ENCODE data around the gene CBFA2T2.

GRCh38 chr20:33651562-33652048 is 161.7 kb downstream of the CBFA2T2 start:
- TF ChIP-seq CTCF (conservative IDR thresholded peaks at IDR 0.05; ENCODE audit: low read length) (no peak), EZH2phosphoT487 (IDR thresholded peaks at IDR 0.05; ENCODE audit: borderline replicate concordance) (no peak)

Measured in Loucy (cell line).